SW480 (cell line): ENCODE data around the gene SYN1.
A peak's percentile ranks its signal among the peaks of the same experiment; 100 is the strongest.
"Not testable (repeated sequence)": the region's sequence is repeated elsewhere in the genome, so short reads cannot be mapped to it uniquely, and the experiment has no call there.

ENCODE experiments used
- DNase-seq: peaks from one replicate; pipeline ENCODE4 v3.0.0-alpha.2; 2016; ENCODE audit warnings: low spot score

Gene SYN1

GRCh38 chrX:47633689-47634590 lies 14.3 kb upstream of the SYN1 start:
- no peak for DNase-seq

GRCh38 chrX:47632666-47633065 lies 13.0 kb upstream of the SYN1 start:
- DNase-seq, result no peak

DNA sequence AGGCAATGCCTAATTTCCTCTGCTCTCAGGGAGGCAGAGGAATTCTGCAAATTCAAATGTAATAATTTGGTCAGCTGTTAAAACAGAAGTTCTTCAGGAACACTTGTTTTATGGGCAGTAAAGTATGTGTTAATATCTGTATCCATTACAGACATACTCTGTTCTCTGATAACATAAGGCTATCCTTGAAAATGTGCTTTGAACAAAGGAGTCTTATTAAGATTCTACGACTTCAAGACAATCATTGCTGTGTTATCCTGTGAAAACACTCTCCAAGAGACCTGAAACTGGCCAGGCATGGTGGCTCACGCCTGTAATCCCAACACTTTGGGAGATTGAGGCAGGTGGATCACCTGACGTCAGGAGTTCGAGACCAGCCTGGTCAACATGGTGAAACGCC lies 12.0 kb upstream of the SYN1 start:
- no peak for DNase-seq

- no peak for DNase-seq
These were observed 10.0 kb upstream of the SYN1 start, which contains the start of gene CFP for GRCh38 chrX:47629419-47630200. CFP (minus strand) TSS chrX:47629930; CDS start chrX:47629844, 86 bp downstream.

- peak; percentile 31 for DNase-seq
These were observed 9.3 kb upstream of the SYN1 start for GRCh38 chrX:47628982-47629381.

DNA sequence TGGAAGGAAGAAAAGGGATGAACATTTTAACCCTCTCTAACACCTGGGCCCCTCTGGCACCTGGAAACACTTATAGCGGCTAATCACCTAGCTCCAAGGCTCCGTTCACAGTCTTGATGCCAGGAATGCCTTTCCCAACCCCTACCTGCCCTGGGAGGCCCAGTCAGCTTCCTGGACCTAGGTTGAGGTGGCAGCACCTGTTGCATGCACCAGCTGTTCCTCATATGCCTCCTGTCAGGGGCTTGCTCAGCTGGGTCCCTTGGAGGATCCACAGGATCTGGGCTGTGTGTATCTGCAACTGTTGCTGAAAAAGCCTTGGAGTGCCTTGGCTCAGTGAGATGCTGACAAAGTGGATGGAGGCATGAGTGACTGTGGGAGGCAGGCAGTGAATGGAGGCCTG lies 5.7 kb upstream of the SYN1 start:
- no peak for DNase-seq

DNA sequence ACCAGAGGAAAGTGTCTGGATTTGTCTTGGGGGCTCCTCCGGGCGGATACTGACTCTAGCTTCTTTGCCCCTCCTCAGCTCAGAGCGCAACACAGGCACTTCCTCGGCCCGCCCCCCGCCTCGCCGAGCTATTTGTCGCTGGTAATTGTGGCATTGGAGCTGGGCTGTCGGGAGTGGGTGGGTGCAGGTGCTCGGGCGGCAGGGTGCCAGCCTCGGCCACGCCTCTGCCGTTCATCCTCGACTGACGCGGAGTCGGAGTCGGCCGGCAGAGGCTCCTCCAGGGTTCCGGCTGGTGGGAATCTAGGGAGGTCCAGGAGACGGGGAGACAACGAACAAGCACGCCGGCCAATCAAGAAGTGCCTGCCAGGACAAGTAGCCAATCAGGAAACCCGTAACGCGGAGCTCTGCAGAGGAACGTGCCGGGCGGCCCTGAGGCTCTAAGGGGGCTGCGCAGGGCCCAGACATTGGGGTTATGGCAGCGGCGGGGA lies 3.9 kb upstream of the SYN1 start:
- peak; percentile 80 for DNase-seq

DNA sequence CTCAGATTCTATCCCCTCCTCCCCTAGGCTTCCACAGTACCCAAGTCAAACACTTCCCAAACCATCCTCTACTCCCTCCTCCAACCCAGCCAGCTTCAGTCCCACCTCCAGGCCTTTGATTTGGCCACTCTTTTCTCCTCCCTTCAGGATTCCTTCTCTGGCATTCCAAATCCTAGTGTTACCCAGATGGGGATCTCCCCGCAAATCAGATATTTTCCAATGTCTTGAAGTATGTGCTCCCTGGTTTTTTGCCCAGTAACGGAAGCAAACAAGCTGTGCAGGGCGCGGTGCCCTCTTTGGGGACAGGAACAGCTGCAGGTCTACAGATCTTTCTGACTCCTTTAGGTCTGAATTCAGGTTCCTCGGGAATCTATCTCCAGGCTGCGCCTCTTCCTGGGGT lies 2.2 kb upstream of the SYN1 start:
- no peak for DNase-seq

- DNase-seq, result no peak
These were observed 637 bp upstream of the SYN1 start for GRCh38 chrX:47620303-47620685.

DNA sequence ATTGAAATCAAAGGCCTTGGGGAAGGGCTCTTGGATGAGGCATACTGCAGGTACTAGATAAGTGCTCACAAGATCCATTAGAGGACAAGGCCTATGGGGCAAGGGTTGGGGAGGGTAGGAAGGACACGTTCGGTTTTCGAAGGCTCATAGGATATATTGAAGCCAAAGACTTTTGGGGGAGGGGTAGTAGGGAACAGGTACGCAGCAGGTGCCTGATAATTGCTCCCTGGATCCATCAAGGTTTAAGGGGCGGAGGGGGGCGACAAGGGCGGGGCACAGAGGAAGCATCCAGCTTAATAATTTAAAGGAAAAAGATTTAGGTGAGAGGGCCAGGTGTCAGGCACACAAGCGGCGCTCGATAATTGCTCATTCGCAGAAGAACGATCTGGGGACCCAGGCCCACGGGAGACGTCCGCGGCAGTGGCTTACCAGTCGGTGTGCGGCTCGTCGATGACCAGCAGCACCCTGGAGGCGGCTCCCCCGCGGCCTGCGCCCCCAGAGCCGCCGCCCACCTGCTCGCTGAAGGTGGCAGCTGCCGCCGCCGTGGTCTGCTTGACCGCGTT lies 653 bp downstream of the SYN1 start:
- DNase-seq, result no peak

DNA sequence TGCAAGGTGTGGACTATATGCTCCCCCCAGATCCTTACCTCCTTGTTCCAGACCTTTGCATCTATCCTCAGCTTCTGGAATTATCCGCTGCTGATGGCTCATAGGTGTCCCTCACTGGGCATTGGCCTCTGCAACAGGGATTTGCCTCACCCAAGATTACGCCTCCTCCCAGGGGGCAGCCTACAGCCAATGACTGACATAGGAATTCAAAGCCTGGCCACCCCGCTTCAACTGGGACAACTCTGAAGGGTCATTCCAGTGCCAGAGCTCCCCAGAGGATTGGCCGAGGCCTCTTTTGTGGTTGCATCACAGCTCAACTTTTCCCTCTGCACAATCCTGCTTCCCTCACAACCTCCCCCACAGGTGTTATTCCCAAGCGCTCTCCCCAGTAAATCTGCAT lies 5.0 kb downstream of the SYN1 start:
- DNase-seq, result no peak

DNA sequence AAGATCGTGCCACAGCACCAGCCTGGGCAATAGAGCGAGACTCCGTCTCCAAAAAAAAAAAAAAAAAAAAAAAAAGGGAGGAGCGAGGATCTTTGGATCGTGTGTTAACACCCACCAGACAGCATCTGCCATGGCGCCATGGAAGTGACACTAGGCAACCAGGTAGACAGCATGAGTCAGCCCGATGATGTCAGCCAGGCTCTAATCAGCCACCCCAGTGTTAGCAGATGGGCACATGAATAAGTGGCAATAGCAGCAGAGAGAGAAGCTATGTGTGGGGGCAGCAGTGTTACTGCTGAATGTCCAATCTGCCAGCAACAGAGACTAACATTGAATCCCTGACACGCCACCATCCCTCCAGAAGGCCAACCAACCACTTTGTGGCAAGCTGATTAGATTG lies 6.6 kb downstream of the SYN1 start:
- DNase-seq, result peak; percentile 29

DNA sequence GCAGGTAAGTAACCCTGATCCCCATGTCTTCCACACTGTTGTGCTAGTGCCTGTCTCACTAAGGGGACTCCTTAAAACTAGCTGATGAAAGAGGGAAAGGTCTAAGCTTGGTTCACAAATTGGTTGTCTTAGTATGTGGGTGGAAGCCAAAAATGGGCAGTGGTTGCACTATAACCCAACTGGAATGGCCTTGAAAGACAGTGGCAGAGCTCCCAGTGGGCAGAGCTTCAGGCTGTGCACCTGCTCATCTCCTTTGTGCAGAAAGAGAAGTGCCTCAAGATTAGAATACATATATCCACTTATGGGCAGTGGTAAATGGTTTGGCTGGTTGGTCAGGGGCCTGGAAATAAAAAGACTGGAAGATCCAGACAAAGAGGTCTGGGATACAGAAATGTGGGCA lies 7.2 kb downstream of the SYN1 start:
- no peak for DNase-seq

DNA sequence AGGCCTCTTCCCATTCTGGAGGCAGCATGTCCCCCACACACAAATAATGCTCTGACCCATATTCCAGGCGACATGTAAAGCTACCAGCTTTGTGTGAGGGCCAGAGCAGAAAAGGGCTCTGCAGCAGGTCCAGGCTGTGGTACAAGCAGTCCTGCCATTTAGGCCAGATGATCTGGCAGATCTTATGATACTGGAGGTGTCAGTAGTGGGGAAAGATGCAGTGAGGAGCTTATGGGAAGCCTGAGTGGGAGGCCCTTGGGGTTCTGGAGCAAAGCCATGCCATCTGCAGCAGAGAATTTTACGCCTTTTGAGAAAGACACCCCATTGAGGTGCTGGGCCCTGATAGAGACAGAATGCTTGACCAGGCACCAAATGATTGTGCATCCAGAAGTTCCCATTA lies 7.7 kb downstream of the SYN1 start:
- no peak for DNase-seq

- DNase-seq, result no peak
These were observed 8.2 kb downstream of the SYN1 start for GRCh38 chrX:47611489-47611888.

DNA sequence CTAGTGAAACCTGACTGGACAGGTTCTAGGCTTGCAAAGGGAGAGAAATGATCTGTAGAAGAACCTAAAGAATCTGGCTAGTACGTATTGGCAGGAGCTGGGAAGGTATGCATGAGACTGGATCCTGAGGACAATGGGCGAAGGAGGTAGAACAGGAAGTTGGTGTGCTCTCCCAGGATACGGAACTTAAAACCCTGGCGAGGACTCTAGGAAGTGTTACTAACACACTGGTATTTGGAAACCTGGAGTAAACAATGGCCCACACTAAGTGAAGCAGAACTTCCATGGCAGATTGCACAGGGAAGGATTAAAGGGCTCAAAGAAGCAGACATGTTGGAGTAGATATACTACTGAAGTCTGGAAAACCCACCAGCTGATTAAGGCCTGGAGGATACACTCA lies 9.1 kb downstream of the SYN1 start:
- DNase-seq, result no peak

- DNase-seq, result no peak
These were observed 11.4 kb downstream of the SYN1 start for GRCh38 chrX:47608130-47608810.

- no peak for DNase-seq
These were observed 12.6 kb downstream of the SYN1 start for GRCh38 chrX:47607091-47607490.

- DNase-seq, result no peak
These were observed 14.6 kb downstream of the SYN1 start for GRCh38 chrX:47605024-47605423.

- DNase-seq, result not testable (repeated sequence)
These were observed 16.5 kb downstream of the SYN1 start for GRCh38 chrX:47603125-47603524.

DNA sequence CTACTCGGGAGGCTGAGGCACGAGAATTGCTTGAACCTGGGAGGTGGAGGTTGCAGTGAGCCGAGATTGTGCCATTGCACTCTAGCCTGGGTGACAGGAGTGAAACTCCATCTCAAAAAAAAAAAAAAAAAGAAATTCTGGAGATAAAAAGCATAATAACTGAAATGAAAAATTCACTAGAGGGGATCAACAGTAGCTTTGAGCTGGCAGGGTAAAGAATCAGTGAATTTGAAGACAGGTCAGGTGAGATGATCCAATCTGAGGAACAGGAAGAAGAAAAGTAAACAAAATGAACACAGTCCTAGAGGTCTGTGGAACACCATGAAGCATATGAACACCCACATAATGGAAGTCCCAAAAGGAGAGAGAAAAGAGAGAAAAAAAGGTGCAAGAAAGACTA lies 22.4 kb downstream of the SYN1 start:
- no peak for DNase-seq

DNA sequence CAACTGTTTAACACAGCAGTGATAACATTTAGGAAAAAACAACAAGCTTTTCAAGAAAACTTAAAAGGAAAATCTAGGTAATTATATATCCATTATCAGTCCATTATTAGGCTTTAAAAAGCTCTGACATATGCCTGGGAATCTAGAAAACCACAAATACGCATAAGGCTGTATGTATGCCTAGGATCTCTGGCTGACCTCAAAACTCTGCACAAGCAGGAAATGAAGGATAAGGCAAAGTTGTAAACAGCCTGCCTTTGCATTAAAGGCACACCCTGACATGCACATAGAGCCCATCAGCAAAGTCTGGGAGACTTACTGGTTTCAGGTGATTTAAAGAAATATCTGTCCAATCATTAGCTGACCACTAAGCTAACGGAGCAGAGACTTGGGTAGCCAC lies 23.4 kb downstream of the SYN1 start:
- DNase-seq, result no peak
